ENCODE measurements around the gene IFI27L2. TPM values are rescaled to one million over a fixed set of nuclear protein-coding genes. Genes with fewer than 3 reads are reported as not detected.
A peak's percentile ranks its signal among the peaks of the same experiment; 100 is the strongest.

The IFI27L2 gene
- total and polyA plus RNA-seq, 8 donors, result 4.9 to 133 (median 43.3) TPM

DNA sequence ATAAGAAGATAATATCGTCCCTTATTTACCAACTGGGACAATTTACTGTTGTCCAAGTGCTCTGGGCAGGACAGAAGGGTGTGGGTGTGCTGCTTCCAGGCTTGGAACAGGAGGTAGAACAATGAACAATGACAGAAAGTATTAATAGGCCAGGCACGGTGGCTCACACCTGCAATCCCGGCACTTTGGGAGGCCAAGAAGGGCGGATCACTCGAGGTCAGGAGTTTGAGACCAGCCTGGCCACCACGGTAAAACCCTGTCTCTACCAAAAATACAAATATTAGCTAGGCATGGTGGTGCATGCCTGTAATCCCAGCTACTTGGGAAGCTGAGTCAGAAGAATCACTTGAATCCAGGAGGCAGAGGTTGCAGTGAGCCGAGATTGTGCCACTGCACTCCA lies 16.3 kb downstream of the IFI27L2 start:
- Histone ChIP-seq H3K9me3 (no peaks in the 10 kb centered on the region), H3K27me3 (no peaks in the 10 kb centered on the region), H3K27ac (peak overlapping the region in 4 of 5 donors; percentile 26 to 93 (median 72)), H3K4me3 (peak overlapping the region in 1 of 4 donors; percentile 55), H3K36me3 (no peaks in the 10 kb centered on the region), H3K4me1 (peaks cover 14 to 48% (median 39%) of the 10 kb centered on the region in 4 donors)
- 56 to 79% (median 60%) methylated on average over 7 of the region's 7 CpGs for WGBS, 5 donors
- intact Hi-C loops (cut with DNase I; ENCODE audit: low total_unique reads), result no loop called here
- peak in 1 of 2 donors; percentile 14 for DNase-seq
- TF ChIP-seq POLR2A (IDR thresholded peaks at IDR 0.05), result no peak

DNA sequence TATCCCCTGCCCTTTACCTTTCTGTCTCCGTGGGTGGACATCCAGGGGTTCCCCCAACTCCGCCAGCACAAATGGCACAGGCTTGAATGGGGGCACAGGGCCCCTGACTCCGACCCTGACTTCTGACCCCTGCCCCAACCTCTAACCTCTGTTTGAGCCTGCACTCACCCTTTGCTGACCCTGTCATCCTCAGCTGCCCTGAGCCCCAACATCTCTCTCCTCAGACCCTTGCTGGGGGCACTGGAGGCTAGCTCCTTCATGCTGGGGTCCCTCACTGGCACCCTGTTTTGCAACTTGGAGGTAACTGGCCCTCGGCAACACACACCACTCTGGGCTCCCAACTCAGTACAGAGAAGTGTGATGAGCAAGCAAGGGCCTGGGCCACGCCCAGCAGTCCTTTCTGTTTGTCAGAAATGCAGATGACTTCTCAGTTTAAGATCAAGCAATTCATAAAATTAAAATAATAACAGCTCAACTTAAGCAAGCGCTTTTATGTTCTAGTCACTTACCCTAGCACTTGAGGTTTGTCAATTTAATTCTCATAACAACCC lies 16.8 kb downstream of the IFI27L2 start:
- Histone ChIP-seq H3K4me3 (peak overlapping the region; percentile 1 to 55 (median 28)), H3K27ac (peak overlapping the region in 4 of 5 donors; percentile 14 to 93 (median 72)), H3K36me3 (no peaks in the 10 kb centered on the region), H3K9me3 (no peaks in the 10 kb centered on the region), H3K27me3 (no peaks in the 10 kb centered on the region), H3K4me1 (peaks cover 14 to 48% (median 39%) of the 10 kb centered on the region in 4 donors)
- TF ChIP-seq EP300 (IDR thresholded peaks at IDR 0.05) (no peak), POLR2AphosphoS5 (IDR thresholded peaks at IDR 0.05) (no peak), POLR2A (IDR thresholded peaks at IDR 0.05) (no peak), CTCF (IDR thresholded peaks at IDR 0.05) (no peak)
- 78 to 83% (median 78%) methylated on average over 6 of the region's 6 CpGs for WGBS, 5 donors
- intact Hi-C loops (cut with DNase I; ENCODE audit: low total_unique reads), result no loop called here
- DNase-seq, result peak in 1 of 2 donors; percentile 26

DNA sequence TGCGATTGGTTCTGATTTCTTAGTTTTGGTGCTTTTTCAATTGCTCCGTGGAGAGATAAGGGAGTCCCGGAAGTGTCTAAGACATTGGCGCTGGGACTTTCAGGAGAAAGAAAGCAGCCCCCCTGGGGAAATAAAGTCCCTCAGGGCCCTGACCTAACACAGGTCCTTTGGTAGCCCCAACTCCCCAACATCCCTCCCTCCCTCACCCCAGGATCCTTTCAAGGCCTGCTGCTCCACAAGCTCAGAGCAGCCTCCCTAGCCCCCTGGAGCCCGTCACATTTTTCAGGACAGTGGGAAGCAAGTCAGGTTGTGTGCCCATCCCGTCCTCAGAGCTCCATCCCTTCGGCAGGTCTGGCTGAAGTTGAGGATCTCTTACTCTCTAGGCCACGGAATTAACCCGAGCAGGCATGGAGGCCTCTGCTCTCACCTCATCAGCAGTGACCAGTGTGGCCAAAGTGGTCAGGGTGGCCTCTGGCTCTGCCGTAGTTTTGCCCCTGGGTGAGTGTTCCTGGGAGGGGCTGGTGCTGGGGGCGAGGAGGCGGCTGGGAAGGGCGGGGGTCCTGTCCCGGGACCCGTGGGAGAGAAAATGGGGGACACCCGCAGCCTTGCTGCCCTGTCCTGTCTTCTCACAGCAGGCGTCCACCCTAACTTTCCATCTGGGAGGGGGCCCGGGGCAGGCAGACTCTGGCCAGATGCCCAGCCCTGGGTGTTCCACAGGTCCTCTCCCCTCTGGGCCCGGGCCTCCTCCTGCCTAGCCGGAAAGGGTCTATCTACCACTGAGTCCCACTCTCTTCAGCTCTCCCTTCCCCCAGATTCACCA lies 17.9 kb downstream of the IFI27L2 start:
- H3K36me3 ChIP-seq, result no peaks in the 10 kb centered on the region
- peaks cover 14 to 48% (median 39%) of the 10 kb centered on the region in 4 donors for H3K4me1 ChIP-seq
- H3K27me3 ChIP-seq, result no peaks in the 10 kb centered on the region
- WGBS, 5 donors, result 53 to 79% (median 71%) methylated on average over 10 to 20 of the region's 20 CpGs
- no peak for TF ChIP-seq EP300 (IDR thresholded peaks at IDR 0.05)
- H3K4me3 ChIP-seq, result peak overlapping the region; percentile 33 to 55 (median 36)
- peak overlapping the region; percentile 59 to 93 (median 84) for H3K27ac ChIP-seq
- DNase-seq, result no peak
- intact Hi-C loops (cut with DNase I; ENCODE audit: low total_unique reads), result no loop called here
- H3K9me3 ChIP-seq, result no peaks in the 10 kb centered on the region

DNA sequence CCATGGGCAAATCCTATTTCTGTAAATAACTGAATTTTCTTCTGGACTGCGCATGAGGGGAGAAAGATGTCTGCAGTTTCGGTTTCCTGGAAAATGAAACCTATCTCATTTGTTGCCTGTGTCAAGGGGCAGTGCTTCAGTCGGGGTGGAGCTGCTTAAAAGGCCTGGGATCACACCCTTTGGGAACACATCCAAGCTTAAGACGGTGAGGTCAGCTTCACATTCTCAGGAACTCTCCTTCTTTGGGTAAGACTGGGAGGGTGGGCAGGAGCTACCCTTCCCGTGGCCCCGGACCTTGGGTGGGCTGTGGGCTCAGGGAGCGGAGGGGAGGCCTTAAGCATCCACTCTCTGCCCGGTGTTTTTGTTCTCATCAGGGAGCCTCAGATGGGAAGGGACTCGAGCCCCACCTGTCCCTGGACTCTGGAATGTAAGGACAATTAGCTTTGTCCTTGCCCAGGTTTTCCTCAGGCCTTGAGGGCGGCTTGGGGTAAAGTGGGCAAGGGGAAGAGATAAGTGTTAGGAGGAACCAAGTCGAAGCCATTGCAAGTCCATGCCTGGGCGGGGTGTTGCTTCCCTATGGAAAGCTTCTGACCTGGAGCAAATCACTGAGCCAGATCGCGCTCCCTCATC lies 18.7 kb downstream of the IFI27L2 start, which contains the start of gene IFI27:
TSS of gene IFI27 (plus strand) at position 185 of the 630 bp plus-strand sequence.
- H3K4me1 ChIP-seq, result peaks cover 14 to 47% (median 39%) of the 10 kb centered on the region in 4 donors
- no peaks in the 10 kb centered on the region for H3K36me3 ChIP-seq
- DNase-seq, result peak; percentile 79 to 83
- H3K4me3 ChIP-seq, result peak within 1 kb of the TSS; percentile 33 to 55 (median 36)
- no peaks in the 10 kb centered on the region for H3K9me3 ChIP-seq
- TF ChIP-seq POLR2AphosphoS5 (IDR thresholded peaks at IDR 0.05) (peak; percentile 41 to 96 (median 93)), EP300 (IDR thresholded peaks at IDR 0.05) (no peak)
- no peaks in the 10 kb centered on the region for H3K27me3 ChIP-seq
- 27 to 65% (median 47%) methylated on average over 11 to 14 of the region's 14 CpGs for WGBS, 5 donors
- intact Hi-C loops (cut with DNase I; ENCODE audit: low total_unique reads), result no loop called here
- peak within 1 kb of the TSS; percentile 59 to 93 (median 84) for H3K27ac ChIP-seq

DNA sequence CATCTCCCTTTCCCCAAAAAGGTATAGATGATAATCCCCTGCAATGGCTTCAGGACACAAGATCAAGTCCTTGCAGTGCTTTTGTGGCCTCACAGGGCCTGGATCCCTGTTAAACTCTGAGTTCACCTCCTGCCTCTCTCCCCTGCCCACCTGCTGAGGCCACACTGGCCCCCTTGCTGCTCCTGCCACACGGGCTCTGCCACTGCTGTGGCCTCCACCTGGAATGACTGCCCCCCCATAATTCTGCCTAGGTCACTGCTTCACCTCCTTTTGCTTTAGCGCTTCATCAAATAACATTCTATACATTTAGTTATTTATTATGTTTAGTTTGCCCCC lies 19.5 kb downstream of the IFI27L2 start:
- TF ChIP-seq EP300 (IDR thresholded peaks at IDR 0.05), result no peak
- Histone ChIP-seq H3K4me1 (peaks cover 9 to 40% (median 32%) of the 10 kb centered on the region in 4 donors), H3K9me3 (no peaks in the 10 kb centered on the region), H3K36me3 (no peaks in the 10 kb centered on the region), H3K4me3 (no peak overlapping the region), H3K27me3 (no peaks in the 10 kb centered on the region), H3K27ac (peak overlapping the region; percentile 44 to 93 (median 84))
- 83 to 95% (median 91%) methylated on average over 2 of the region's 2 CpGs for WGBS, 5 donors
- no peak for DNase-seq
- intact Hi-C loops (cut with DNase I; ENCODE audit: low total_unique reads), result no loop called here

GRCh38 chr14:94104731-94105130 lies 24.7 kb downstream of the IFI27L2 start:
- Histone ChIP-seq H3K4me1 (peaks cover 0 to 15% (median 10%) of the 10 kb centered on the region in 4 donors), H3K27ac (no peak overlapping the region), H3K36me3 (no peaks in the 10 kb centered on the region), H3K4me3 (no peak overlapping the region), H3K9me3 (no peaks in the 10 kb centered on the region), H3K27me3 (no peaks in the 10 kb centered on the region)
- WGBS, 5 donors, result 84 to 90% (median 88%) methylated on average over 10 of the region's 10 CpGs
- TF ChIP-seq EP300 (IDR thresholded peaks at IDR 0.05) (no peak), CTCF (IDR thresholded peaks at IDR 0.05) (no peak), POLR2A (IDR thresholded peaks at IDR 0.05) (no peak), POLR2AphosphoS5 (IDR thresholded peaks at IDR 0.05) (no peak)
- no peak for DNase-seq
- intact Hi-C loops (cut with DNase I; ENCODE audit: low total_unique reads), result no loop called here

Measured in stomach (tissue), 9 donors.